ENCODE measurements around the gene MYO16. TPM values are rescaled to one million over a fixed set of nuclear protein-coding genes. Genes with fewer than 3 reads are reported as not detected.
A peak's percentile ranks its signal among the peaks of the same experiment; 100 is the strongest.

MYO16 gene
- total and polyA plus RNA-seq, 12 donors: 0.29 to 5.9 (median 1.4) TPM

DNA sequence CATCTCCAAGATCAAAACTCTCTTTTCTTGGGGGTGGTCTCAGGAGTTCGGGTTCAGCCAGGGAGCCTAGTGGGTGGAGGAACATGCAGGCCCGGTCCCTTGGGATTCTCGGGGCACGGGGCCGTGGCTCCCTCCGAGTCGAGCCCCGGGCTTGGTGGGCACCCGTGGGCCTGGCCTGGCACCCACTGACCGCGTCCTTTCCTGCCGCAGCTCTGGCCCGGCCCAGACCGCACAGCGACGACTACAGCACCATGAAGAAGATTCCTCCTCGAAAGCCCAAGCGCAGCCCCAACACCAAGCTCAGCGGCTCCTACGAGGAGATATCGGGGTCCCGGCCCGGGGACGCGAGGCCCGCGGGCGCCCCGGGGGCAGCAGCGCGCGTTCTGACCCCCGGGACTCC lies 510.6 kb downstream of the MYO16 start:
- ATAC-seq (peak in 2 of 8 donors; percentile 18 to 44), DNase-seq (no peak)
- intact Hi-C loops (cut with DNase I): loop anchor here in 6 of 10 donors (5.0 to 10.0 kb wide), 4 partner anchors 195 to 967 kb away; partner anchors contain the start of gene IRS2 (in 3 of the 6)
- Histone ChIP-seq H3K27me3 (peaks cover 6 to 36% (median 28%) of the 10 kb centered on the region in 7 donors), H3K27ac (no peak overlapping the region), H3K4me3 (peak overlapping the region in 6 of 10 donors; percentile 30 to 45 (median 44)), H3K36me3 (no peaks in the 10 kb centered on the region), H3K4me1 (no peaks in the 10 kb centered on the region), H3K9me3 (no peaks in the 10 kb centered on the region)
- TF ChIP-seq, protein P1, sequence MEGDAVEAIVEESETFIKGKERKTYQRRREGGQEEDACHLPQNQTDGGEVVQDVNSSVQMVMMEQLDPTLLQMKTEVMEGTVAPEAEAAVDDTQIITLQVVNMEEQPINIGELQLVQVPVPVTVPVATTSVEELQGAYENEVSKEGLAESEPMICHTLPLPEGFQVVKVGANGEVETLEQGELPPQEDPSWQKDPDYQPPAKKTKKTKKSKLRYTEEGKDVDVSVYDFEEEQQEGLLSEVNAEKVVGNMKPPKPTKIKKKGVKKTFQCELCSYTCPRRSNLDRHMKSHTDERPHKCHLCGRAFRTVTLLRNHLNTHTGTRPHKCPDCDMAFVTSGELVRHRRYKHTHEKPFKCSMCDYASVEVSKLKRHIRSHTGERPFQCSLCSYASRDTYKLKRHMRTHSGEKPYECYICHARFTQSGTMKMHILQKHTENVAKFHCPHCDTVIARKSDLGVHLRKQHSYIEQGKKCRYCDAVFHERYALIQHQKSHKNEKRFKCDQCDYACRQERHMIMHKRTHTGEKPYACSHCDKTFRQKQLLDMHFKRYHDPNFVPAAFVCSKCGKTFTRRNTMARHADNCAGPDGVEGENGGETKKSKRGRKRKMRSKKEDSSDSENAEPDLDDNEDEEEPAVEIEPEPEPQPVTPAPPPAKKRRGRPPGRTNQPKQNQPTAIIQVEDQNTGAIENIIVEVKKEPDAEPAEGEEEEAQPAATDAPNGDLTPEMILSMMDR (IDR thresholded peaks at IDR 0.05): no peak
- 65 to 81% methylated on average over 23 to 33 of the region's 33 CpGs for WGBS, 2 donors

DNA sequence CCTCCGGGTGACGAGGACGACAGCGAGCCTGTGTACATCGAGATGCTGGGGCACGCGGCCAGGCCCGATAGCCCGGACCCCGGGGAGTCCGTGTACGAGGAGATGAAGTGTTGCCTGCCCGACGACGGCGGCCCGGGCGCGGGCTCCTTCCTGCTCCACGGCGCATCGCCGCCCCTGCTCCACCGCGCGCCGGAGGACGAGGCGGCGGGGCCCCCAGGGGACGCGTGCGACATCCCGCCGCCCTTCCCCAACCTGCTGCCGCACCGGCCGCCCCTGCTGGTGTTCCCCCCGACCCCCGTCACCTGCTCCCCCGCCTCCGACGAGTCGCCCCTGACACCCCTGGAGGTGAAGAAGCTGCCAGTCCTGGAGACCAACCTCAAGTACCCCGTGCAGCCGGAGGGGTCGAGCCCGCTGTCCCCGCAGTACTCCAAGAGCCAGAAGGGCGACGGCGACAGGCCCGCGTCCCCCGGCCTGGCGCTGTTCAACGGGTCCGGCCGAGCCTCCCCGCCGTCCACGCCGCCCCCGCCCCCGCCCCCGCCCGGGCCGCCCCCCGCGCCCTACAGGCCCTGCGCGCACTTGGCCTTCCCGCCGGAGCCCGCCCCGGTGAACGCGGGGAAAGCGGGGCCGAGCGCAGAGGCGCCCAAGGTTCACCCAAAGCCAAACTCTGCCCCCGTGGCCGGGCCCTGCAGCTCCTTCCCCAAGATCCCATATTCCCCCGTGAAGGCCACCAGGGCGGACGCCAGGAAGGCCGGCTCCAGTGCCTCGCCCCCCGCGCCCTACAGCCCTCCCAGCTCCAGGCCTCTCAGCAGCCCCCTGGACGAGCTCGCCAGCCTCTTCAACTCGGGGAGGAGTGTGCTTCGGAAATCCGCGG lies 511.3 kb downstream of the MYO16 start:
- no peaks in the 10 kb centered on the region for H3K36me3 ChIP-seq
- DNase-seq (no peak), ATAC-seq (peak in 7 of 8 donors; percentile 16 to 71 (median 41))
- 5 to 6% methylated on average over 65 to 97 of the region's 97 CpGs for WGBS, 2 donors
- TF ChIP-seq, protein P1 (IDR thresholded peaks at IDR 0.05): no peak
- peak overlapping the region in 1 of 10 donors; percentile 4 for H3K27ac ChIP-seq
- H3K27me3 ChIP-seq: peaks cover 6 to 36% (median 28%) of the 10 kb centered on the region in 7 donors
- H3K4me3 ChIP-seq: peak overlapping the region in 9 of 10 donors; percentile 27 to 45 (median 42)
- peaks cover 0 to under 1% (median 0%) of the 10 kb centered on the region in 9 donors for H3K4me1 ChIP-seq
- no peaks in the 10 kb centered on the region for H3K9me3 ChIP-seq
- intact Hi-C loops (cut with DNase I): loop anchor here in 6 of 10 donors (5.0 to 10.0 kb wide), 4 partner anchors 194 to 967 kb away; partner anchors contain the start of gene IRS2 (in 3 of the 6)

DNA sequence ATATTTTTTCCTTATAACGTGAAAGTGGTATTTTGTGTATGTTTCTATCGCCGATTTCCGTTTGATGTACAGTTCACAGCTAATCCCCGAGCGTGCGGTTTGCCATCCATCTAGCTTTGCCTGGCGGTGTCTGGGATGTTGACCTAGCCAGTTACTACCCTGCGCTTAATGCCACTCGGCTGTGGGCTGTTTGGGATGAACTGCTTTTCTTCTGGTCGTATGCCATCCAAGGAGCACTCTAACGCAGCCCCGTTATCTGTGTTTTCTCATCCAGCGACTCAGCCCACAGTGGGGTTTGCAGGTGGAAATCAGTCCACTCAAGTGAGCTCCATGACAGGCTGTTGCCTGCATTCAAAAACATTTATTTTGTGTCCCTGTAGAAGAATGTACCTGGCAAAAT lies 512.3 kb downstream of the MYO16 start:
- intact Hi-C loops (cut with DNase I): loop anchor here in 6 of 10 donors (5.0 to 10.0 kb wide), 4 partner anchors 193 to 966 kb away; partner anchors contain the start of gene IRS2 (in 3 of the 6)
- Histone ChIP-seq H3K27me3 (peaks cover 6 to 36% (median 28%) of the 10 kb centered on the region in 7 donors), H3K4me1 (peaks cover 0 to 4% (median 0%) of the 10 kb centered on the region in 9 donors), H3K9me3 (no peaks in the 10 kb centered on the region), H3K36me3 (no peaks in the 10 kb centered on the region), H3K27ac (no peak overlapping the region), H3K4me3 (no peak overlapping the region)
- DNase-seq (no peak), ATAC-seq (no peak)
- WGBS, 2 donors: 96% methylated on average over 14 of the region's 14 CpGs
- TF ChIP-seq, protein P1 (IDR thresholded peaks at IDR 0.05): no peak

DNA sequence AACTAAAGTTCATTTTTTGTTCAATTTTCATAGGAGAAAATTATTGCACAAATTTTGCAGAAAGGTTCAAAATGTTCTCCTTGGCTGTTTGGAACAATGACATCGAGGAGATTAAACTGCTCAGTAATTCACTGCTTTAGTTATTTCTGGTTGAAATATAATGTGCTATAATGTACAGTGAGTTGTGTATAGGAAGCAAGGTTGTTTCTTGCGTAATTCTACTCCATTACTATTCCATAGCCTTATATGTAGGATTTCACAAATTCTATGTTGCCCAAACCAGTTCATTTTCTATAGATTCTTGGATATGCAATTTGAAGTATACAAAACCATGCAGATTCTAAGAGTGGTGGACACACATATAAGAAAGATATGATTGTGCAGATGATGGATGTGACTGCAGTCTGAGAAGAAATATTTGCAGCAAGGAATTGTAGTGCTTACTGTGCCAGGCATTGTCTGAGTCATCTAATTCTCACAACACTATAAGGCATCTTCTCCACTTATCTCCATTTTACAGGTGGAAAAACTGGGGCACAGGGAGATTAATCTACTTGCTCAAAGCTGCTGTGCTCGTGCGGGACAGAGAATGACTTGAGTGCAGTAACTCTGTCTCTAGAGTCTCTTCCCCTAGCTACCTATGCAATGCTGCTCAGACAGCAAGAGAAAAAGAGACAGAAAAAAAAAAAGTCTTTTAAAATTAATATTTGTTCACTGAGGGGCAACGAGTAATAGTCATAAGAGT lies 515.5 kb downstream of the MYO16 start:
- 58 to 62% methylated on average over 5 of the region's 5 CpGs for WGBS, 2 donors
- TF ChIP-seq, protein P1 (IDR thresholded peaks at IDR 0.05): no peak
- Histone ChIP-seq H3K36me3 (no peaks in the 10 kb centered on the region), H3K4me3 (no peak overlapping the region), H3K4me1 (peaks cover 0 to 4% (median 0%) of the 10 kb centered on the region in 9 donors), H3K27ac (no peak overlapping the region), H3K9me3 (no peaks in the 10 kb centered on the region), H3K27me3 (peaks cover 6 to 31% (median 26%) of the 10 kb centered on the region in 7 donors)
- intact Hi-C loops (cut with DNase I): loop anchor here (2.0 to 10.0 kb wide), 10 partner anchors 187 to 962 kb away; partner anchors contain the start of gene IRS2 (in 4 of the 10)
- ATAC-seq: peak in 2 of 8 donors; percentile 9 to 13
- DNase-seq: no peak
